ENCODE data around the gene BRD7. TPM values are rescaled to one million over a fixed set of nuclear protein-coding genes. Genes with fewer than 3 reads are reported as not detected.

Gene BRD7
- total RNA-seq, 4 donors from 2014 or later, result 38.3 to 55.9 (median 48.8) TPM

DNA sequence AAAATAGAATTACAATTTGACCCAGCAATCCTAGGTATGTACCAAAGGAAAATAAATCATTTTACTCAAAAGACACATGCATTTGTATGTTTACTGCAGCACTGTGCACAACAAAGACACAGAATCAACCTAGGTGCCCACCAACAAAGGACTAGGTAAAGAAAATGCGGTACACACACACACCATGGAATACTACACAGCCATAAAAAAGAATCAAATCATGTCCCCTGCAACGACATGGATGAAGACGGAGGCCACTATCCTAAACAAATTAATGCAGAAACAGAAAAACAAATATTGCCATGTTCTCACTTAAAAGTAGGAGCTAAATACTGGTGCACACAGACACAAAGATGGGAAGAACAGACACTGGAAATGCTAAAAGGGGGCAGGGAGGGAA lies 36.2 kb downstream of the BRD7 start:
- intact Hi-C loops (cut with DNase I; ENCODE audit: low total_unique reads), result no loop called here
- Histone ChIP-seq H3K36me3 (peaks cover 0 to 46% of the 10 kb centered on the region in 2 donors), H3K27ac (no peak overlapping the region), H3K4me1 (no peaks in the 10 kb centered on the region), H3K27me3 (no peaks in the 10 kb centered on the region), H3K9me3 (no peaks in the 10 kb centered on the region), H3K4me3 (no peak overlapping the region)
- DNase-seq, result no peak
- in situ Hi-C loops (cut with MboI; ENCODE audit: low sequenced_read_pairs in 4 of 4), result no loop called here
- no peak for ATAC-seq
- no peak for TF ChIP-seq POLR2A (IDR thresholded peaks at IDR 0.05)
- TF ChIP-seq, protein P1, sequence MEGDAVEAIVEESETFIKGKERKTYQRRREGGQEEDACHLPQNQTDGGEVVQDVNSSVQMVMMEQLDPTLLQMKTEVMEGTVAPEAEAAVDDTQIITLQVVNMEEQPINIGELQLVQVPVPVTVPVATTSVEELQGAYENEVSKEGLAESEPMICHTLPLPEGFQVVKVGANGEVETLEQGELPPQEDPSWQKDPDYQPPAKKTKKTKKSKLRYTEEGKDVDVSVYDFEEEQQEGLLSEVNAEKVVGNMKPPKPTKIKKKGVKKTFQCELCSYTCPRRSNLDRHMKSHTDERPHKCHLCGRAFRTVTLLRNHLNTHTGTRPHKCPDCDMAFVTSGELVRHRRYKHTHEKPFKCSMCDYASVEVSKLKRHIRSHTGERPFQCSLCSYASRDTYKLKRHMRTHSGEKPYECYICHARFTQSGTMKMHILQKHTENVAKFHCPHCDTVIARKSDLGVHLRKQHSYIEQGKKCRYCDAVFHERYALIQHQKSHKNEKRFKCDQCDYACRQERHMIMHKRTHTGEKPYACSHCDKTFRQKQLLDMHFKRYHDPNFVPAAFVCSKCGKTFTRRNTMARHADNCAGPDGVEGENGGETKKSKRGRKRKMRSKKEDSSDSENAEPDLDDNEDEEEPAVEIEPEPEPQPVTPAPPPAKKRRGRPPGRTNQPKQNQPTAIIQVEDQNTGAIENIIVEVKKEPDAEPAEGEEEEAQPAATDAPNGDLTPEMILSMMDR (IDR thresholded peaks at IDR 0.05 in 4 of 5, conservative IDR thresholded peaks at IDR 0.05 in 1 of 5), result no peak

DNA sequence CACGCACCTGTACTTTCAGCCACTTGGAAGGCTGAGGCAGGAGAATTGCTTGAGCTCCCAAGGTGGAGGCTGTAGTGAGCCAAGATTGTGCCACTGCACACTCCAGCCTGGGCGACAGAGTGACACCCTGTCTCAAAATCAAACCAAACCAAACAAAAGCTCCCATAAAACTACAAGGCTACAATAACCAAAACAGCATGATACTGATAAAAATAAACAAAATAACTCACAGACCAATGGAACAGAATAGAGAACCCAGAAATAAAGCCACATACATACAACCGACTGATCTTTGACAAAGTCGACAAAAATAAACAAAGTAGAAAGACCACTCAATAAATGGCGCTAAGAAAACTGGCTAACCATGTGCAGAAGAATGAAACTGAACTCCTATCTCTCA lies 37.2 kb downstream of the BRD7 start:
- ATAC-seq (no peak), DNase-seq (no peak)
- TF ChIP-seq POLR2A (IDR thresholded peaks at IDR 0.05), result no peak
- TF ChIP-seq, protein P1 (IDR thresholded peaks at IDR 0.05 in 4 of 5, conservative IDR thresholded peaks at IDR 0.05 in 1 of 5), result no peak
- H3K27me3 ChIP-seq, result no peaks in the 10 kb centered on the region
- no peak overlapping the region for H3K4me3 ChIP-seq
- H3K9me3 ChIP-seq, result no peaks in the 10 kb centered on the region
- H3K27ac ChIP-seq, result no peak overlapping the region
- intact Hi-C loops (cut with DNase I; ENCODE audit: low total_unique reads) (no loop called here), in situ Hi-C loops (cut with MboI; ENCODE audit: low sequenced_read_pairs in 4 of 4) (no loop called here)
- H3K4me1 ChIP-seq, result no peaks in the 10 kb centered on the region
- peaks cover 0 to 54% of the 10 kb centered on the region in 2 donors for H3K36me3 ChIP-seq

DNA sequence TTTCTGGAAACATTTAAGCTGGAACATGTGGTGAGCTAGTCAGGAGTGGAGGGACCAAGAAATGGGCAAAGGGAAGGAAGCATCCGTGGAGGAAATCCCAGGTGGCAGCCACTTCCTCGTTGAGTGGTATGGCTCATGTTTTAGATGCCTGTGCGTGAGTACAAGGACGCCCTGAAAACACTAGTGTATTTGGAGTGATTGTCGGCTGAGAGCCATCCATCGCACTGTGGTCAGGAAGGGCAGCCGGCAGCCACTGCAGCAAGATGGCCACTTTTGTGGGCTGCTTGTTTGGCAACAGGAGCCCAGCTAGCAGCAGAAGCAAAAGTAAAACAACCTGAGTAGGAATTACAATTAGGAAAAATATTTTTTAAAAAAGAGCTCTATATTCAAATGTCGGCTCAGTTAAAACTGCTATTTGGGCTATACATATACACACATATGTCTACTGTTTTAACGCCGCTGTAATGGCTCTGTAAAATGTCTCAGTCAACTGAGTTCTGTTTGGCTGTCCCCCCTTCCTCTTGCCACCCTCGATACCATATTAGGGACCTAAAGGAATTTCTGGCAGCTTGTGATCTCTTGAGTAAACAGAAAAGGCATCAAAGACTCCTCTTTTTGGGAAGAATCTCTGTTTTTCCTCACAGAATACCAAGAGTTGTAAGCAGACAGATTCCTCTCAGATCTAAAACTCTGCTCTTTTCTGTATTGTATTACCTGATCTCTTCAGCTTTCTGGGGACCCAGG lies 39.2 kb downstream of the BRD7 start:
- TF ChIP-seq, protein P1 (IDR thresholded peaks at IDR 0.05 in 4 of 5, conservative IDR thresholded peaks at IDR 0.05 in 1 of 5), result no peak
- no peak for TF ChIP-seq POLR2A (IDR thresholded peaks at IDR 0.05)
- no peak overlapping the region for H3K27ac ChIP-seq
- ATAC-seq (no peak), DNase-seq (no peak)
- no peaks in the 10 kb centered on the region for H3K9me3 ChIP-seq
- H3K27me3 ChIP-seq, result no peaks in the 10 kb centered on the region
- no peaks in the 10 kb centered on the region for H3K4me1 ChIP-seq
- in situ Hi-C loops (cut with MboI; ENCODE audit: low sequenced_read_pairs in 4 of 4), result no loop called here
- no peak overlapping the region for H3K4me3 ChIP-seq
- intact Hi-C loops (cut with DNase I; ENCODE audit: low total_unique reads), result no loop called here
- H3K36me3 ChIP-seq, result peaks cover 0 to 61% of the 10 kb centered on the region in 2 donors

DNA sequence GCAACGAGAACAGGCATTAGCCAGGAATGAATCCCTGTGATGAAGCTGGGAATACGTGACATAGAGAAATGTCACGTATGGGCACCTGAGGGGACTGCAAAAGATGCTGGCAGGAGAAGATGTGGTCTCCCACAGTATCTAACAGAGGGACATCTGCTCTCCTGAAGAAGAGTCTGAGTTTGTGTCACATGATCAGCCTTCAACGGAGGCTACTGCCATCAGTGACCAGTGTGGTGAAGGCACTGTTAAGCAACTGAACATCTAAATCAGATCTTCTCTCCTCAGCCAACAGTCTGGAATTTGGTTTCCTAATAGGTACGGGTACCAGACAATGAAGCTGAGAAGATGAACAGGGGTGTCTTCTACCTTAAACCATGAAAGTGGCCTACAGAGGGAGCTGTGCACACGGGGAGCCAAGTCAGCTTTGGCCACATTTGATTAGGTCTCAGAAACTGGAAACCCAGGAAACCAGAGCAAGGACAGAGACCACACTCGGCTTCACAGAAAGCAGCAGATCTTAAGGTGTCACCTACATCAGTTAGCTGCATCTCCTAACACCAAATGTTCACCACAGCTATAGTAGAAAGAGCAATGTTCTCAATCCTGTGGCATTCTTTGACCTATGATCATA lies 41.8 kb downstream of the BRD7 start:
- intact Hi-C loops (cut with DNase I; ENCODE audit: low total_unique reads) (no loop called here), in situ Hi-C loops (cut with MboI; ENCODE audit: low sequenced_read_pairs in 4 of 4) (no loop called here)
- DNase-seq, result no peak
- Histone ChIP-seq H3K9me3 (no peaks in the 10 kb centered on the region), H3K4me3 (no peak overlapping the region), H3K27ac (no peak overlapping the region), H3K4me1 (no peaks in the 10 kb centered on the region), H3K27me3 (no peaks in the 10 kb centered on the region), H3K36me3 (peaks cover 0 to 50% of the 10 kb centered on the region in 2 donors)
- TF ChIP-seq POLR2A (IDR thresholded peaks at IDR 0.05), result no peak
- TF ChIP-seq, protein P1 (IDR thresholded peaks at IDR 0.05 in 4 of 5, conservative IDR thresholded peaks at IDR 0.05 in 1 of 5), result peak in 1 of 5 experiments; percentile 41
- peak in 1 of 2 donors; percentile 69 for ATAC-seq

Data from gastrocnemius medialis (tissue), 4 donors.